DOHH2 (cell line): ENCODE data around the gene CATSPER2.
"Not testable (repeated sequence)": the region's sequence is repeated elsewhere in the genome, so short reads cannot be mapped to it uniquely, and the experiment has no call there.

Experiments
- EZH2phosphoT487 ChIP-seq: fragments of 200-600 bp; sonication (generic); IDR thresholded peaks from 2 replicates; pipeline ENCODE4 v1.6.1; 2017; ENCODE audit warnings: borderline replicate concordance, mild to moderate bottlenecking, antibody characterized with exemption, low read length, moderate library complexity, mixed read lengths
- TF ChIP-seq, protein P1 (sequence below): fragments of 200-600 bp; sonication (generic); IDR thresholded peaks from one replicate; pipeline ENCODE4 v1.5.1; 2014; ENCODE audit warnings: antibody characterized with exemption, mild to moderate bottlenecking, low read depth, low read length; ENCODE audit not compliant: poor library complexity, severe bottlenecking

DNA sequence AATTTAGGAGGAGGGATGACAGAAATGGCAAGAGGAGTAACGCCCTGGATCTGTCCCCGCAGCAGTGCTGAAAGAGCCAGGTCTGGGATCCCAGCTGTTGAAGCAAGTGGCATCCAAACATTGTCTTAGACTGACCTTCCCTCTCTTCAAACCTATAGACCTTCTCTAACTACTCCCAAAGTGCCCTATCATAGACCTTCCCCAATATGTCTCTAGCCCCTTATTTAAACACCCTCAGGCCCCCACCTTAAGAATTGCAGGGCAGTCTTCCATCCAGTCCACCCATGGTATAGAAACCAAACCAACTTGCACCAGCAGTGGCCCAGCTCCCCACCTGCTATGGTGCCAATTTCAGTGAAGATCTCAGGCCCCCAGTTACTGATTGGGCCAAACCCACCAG, 48.4 kb downstream of the CATSPER2 start:
- TF ChIP-seq, protein P1, sequence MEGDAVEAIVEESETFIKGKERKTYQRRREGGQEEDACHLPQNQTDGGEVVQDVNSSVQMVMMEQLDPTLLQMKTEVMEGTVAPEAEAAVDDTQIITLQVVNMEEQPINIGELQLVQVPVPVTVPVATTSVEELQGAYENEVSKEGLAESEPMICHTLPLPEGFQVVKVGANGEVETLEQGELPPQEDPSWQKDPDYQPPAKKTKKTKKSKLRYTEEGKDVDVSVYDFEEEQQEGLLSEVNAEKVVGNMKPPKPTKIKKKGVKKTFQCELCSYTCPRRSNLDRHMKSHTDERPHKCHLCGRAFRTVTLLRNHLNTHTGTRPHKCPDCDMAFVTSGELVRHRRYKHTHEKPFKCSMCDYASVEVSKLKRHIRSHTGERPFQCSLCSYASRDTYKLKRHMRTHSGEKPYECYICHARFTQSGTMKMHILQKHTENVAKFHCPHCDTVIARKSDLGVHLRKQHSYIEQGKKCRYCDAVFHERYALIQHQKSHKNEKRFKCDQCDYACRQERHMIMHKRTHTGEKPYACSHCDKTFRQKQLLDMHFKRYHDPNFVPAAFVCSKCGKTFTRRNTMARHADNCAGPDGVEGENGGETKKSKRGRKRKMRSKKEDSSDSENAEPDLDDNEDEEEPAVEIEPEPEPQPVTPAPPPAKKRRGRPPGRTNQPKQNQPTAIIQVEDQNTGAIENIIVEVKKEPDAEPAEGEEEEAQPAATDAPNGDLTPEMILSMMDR: not testable (repeated sequence)
- TF ChIP-seq EZH2phosphoT487: not testable (repeated sequence)
